Neural cell (in vitro differentiated cells): ENCODE measurements around the gene ZSWIM7. TPM values are rescaled to one million over a fixed set of nuclear protein-coding genes. Genes with fewer than 3 reads are reported as not detected.

ENCODE experiments used
- H2AFZ ChIP-seq: fragments of 200-600, 300-800 bp; sonication (generic), shearing (Covaris generic); 2 replicates; pipeline ENCODE4 v1.6.0; 2014; ENCODE audit warnings: low read depth, mild to moderate bottlenecking, antibody characterized with exemption, low read length, moderate library complexity
- H3F3A ChIP-seq: fragments of 200-600 bp; shearing (Covaris generic); 2 replicates; pipeline ENCODE4 v1.6.1; 2016; ENCODE audit warnings: mild to moderate bottlenecking, moderate library complexity, mixed read lengths, antibody characterized with exemption, low read length; ENCODE audit not compliant: insufficient read depth, poor library complexity, severe bottlenecking
- H3K27ac ChIP-seq: fragments of 200-600, 300-800 bp; sonication (generic), shearing (Covaris generic); 2 replicates; pipeline ENCODE4 v1.5.1; 2014; ENCODE audit warnings: mild to moderate bottlenecking, low read length, moderate library complexity
- H3K27me3 ChIP-seq: fragments of 300-800, 200-600 bp; sonication (generic), shearing (Covaris generic); 2 replicates; pipeline ENCODE4 v1.6.0; 2014; ENCODE audit warnings: mild to moderate bottlenecking, low read depth, low read length, moderate library complexity; ENCODE audit not compliant: insufficient read depth
- H3K36me3 ChIP-seq: fragments of 300-800, 200-600 bp; sonication (generic), shearing (Covaris generic); 2 replicates; pipeline ENCODE4 v1.5.1; 2014; ENCODE audit warnings: mild to moderate bottlenecking, antibody characterized with exemption, low read length, moderate library complexity; ENCODE audit not compliant: insufficient read depth
- H3K4me2 ChIP-seq: fragments of 300-800, 200-600 bp; sonication (generic), shearing (Covaris generic); 2 replicates; pipeline ENCODE4 v1.6.0; 2014; ENCODE audit warnings: mild to moderate bottlenecking, low read length
- H3K4me3 ChIP-seq: fragments of 300-800, 200-600 bp; sonication (generic), shearing (Covaris generic); 2 replicates; pipeline ENCODE4 v1.5.1; 2014; ENCODE audit warnings: mild to moderate bottlenecking, low read length, moderate library complexity
- H3K79me2 ChIP-seq: fragments of 200-600 bp; shearing (Covaris generic); replicated peaks from 2 replicates; pipeline ENCODE4 v1.6.0; 2014; ENCODE audit warnings: mild to moderate bottlenecking, low read length, moderate library complexity; ENCODE audit not compliant: insufficient read depth
- H3K9ac ChIP-seq: fragments of 300-800, 200-600 bp; sonication (generic), shearing (Covaris generic); 2 replicates; pipeline ENCODE4 v1.6.1; 2016; ENCODE audit warnings: mild to moderate bottlenecking, low read length, mixed read lengths
- H3K9me2 ChIP-seq: fragments of 200-600 bp; shearing (Covaris generic); 2 replicates; pipeline ENCODE4 v1.6.1; 2016; ENCODE audit warnings: mild to moderate bottlenecking, low read length, mixed read lengths; ENCODE audit not compliant: insufficient read depth
- H3K9me3 ChIP-seq: fragments of 200-600, 300-800 bp; sonication (generic), shearing (Covaris generic); 2 replicates; pipeline ENCODE4 v1.6.1; 2016; ENCODE audit warnings: mild to moderate bottlenecking, mixed run types, low read length, moderate library complexity, mixed read lengths
- H4K20me1 ChIP-seq: fragments of 200-600 bp; shearing (Covaris generic); 2 replicates; pipeline ENCODE4 v1.6.1; 2016; ENCODE audit warnings: mild to moderate bottlenecking, mixed run types; ENCODE audit not compliant: insufficient read depth
- EP300 ChIP-seq: fragments of 450-650 bp; conservative IDR thresholded peaks from 2 replicates; pipeline ENCODE4 v1.6.1; 2014; ENCODE audit warnings: antibody characterized with exemption, mild to moderate bottlenecking, moderate library complexity; ENCODE audit not compliant: poor library complexity, severe bottlenecking
- EZH2 ChIP-seq: fragments of 200-600, 300-800 bp; shearing (Covaris generic), sonication (generic); IDR thresholded peaks from 2 replicates; pipeline ENCODE4 v1.6.1; 2014; ENCODE audit warnings: antibody characterized with exemption, low read length, borderline replicate concordance, mild to moderate bottlenecking; ENCODE audit not compliant: insufficient read depth, poor library complexity, severe bottlenecking
- MXI1 ChIP-seq: fragments of 450-650 bp; conservative IDR thresholded peaks from 2 replicates; pipeline ENCODE4 v1.6.1; 2014; ENCODE audit warnings: antibody characterized with exemption, mild to moderate bottlenecking; ENCODE audit not compliant: poor library complexity, severe bottlenecking
- POLR2AphosphoS5 ChIP-seq: IDR thresholded peaks from 2 replicates; pipeline ENCODE4 v1.6.1; 2012
- RAD21 ChIP-seq: fragments of 450-650 bp; conservative IDR thresholded peaks from 2 replicates; pipeline ENCODE4 v1.6.1; 2014; ENCODE audit warnings: antibody characterized with exemption, mild to moderate bottlenecking, moderate library complexity
- SMC3 ChIP-seq: fragments of 450-650 bp; conservative IDR thresholded peaks from 2 replicates; pipeline ENCODE4 v1.6.1; 2014; ENCODE audit warnings: antibody characterized with exemption, mild to moderate bottlenecking, moderate library complexity; ENCODE audit not compliant: poor library complexity
- TAF1 ChIP-seq: IDR thresholded peaks from 2 replicates; pipeline ENCODE4 v1.6.1; 2012; ENCODE audit warnings: low read depth
- polyA plus RNA-seq: library from polyadenylated mRNA; depleted of rRNA; stranded (reverse); fragments of >200 nt; gene quantifications from 2 replicates; pipeline ENCODE4 v1.2.3, GENCODE V29; 2014
- TF ChIP-seq, protein P1 (sequence below): fragments of 450-650 bp; IDR thresholded peaks from 2 replicates; pipeline ENCODE4 v1.5.1; 2014; ENCODE audit warnings: antibody characterized with exemption, mild to moderate bottlenecking, moderate library complexity; ENCODE audit not compliant: poor library complexity, severe bottlenecking
- TF ChIP-seq, protein P2 (sequence below): IDR thresholded peaks from 2 replicates; pipeline ENCODE4 v1.6.1; 2012; ENCODE audit warnings: borderline replicate concordance

Gene ZSWIM7
- polyA plus RNA-seq, 1 donor from 2014 or later: 34.0 TPM

GRCh38 chr17:16013943-16014407 lies 14.5 kb upstream of the ZSWIM7 start:
- H3K79me2 ChIP-seq: no peaks in the 10 kb centered on the region
- no peaks in the 10 kb centered on the region for H3K27me3 ChIP-seq
- no peaks in the 10 kb centered on the region for H3K9me3 ChIP-seq
- H3K9ac ChIP-seq: no peak overlapping the region
- H3K4me2 ChIP-seq: no peak overlapping the region
- H3K27ac ChIP-seq: no peak overlapping the region
- H3K4me3 ChIP-seq: no peak overlapping the region
- no peaks in the 10 kb centered on the region for H3K36me3 ChIP-seq
- H3K9me2 ChIP-seq: no peaks in the 10 kb centered on the region
- no peaks in the 10 kb centered on the region for H3F3A ChIP-seq
- no peaks in the 10 kb centered on the region for H4K20me1 ChIP-seq
- no peak overlapping the region for H2AFZ ChIP-seq
- TF ChIP-seq MXI1 (no peak), RAD21 (no peak), SMC3 (no peak)
- TF ChIP-seq, protein P1, sequence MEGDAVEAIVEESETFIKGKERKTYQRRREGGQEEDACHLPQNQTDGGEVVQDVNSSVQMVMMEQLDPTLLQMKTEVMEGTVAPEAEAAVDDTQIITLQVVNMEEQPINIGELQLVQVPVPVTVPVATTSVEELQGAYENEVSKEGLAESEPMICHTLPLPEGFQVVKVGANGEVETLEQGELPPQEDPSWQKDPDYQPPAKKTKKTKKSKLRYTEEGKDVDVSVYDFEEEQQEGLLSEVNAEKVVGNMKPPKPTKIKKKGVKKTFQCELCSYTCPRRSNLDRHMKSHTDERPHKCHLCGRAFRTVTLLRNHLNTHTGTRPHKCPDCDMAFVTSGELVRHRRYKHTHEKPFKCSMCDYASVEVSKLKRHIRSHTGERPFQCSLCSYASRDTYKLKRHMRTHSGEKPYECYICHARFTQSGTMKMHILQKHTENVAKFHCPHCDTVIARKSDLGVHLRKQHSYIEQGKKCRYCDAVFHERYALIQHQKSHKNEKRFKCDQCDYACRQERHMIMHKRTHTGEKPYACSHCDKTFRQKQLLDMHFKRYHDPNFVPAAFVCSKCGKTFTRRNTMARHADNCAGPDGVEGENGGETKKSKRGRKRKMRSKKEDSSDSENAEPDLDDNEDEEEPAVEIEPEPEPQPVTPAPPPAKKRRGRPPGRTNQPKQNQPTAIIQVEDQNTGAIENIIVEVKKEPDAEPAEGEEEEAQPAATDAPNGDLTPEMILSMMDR: peak; percentile 51

- Histone ChIP-seq H3K36me3 (peaks cover 13% of the 10 kb centered on the region), H3K9me3 (no peaks in the 10 kb centered on the region), H2AFZ (no peak overlapping the region), H3K9me2 (no peaks in the 10 kb centered on the region), H3K27ac (no peak overlapping the region), H3K27me3 (no peaks in the 10 kb centered on the region), H3K9ac (no peak overlapping the region), H3K4me2 (no peak overlapping the region), H3K4me3 (no peak overlapping the region), H3K79me2 (no peaks in the 10 kb centered on the region), H3F3A (no peaks in the 10 kb centered on the region), H4K20me1 (no peaks in the 10 kb centered on the region)
- TF ChIP-seq, protein P2, sequence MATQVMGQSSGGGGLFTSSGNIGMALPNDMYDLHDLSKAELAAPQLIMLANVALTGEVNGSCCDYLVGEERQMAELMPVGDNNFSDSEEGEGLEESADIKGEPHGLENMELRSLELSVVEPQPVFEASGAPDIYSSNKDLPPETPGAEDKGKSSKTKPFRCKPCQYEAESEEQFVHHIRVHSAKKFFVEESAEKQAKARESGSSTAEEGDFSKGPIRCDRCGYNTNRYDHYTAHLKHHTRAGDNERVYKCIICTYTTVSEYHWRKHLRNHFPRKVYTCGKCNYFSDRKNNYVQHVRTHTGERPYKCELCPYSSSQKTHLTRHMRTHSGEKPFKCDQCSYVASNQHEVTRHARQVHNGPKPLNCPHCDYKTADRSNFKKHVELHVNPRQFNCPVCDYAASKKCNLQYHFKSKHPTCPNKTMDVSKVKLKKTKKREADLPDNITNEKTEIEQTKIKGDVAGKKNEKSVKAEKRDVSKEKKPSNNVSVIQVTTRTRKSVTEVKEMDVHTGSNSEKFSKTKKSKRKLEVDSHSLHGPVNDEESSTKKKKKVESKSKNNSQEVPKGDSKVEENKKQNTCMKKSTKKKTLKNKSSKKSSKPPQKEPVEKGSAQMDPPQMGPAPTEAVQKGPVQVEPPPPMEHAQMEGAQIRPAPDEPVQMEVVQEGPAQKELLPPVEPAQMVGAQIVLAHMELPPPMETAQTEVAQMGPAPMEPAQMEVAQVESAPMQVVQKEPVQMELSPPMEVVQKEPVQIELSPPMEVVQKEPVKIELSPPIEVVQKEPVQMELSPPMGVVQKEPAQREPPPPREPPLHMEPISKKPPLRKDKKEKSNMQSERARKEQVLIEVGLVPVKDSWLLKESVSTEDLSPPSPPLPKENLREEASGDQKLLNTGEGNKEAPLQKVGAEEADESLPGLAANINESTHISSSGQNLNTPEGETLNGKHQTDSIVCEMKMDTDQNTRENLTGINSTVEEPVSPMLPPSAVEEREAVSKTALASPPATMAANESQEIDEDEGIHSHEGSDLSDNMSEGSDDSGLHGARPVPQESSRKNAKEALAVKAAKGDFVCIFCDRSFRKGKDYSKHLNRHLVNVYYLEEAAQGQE: no peak
- TF ChIP-seq, protein P1: no peak
- TF ChIP-seq MXI1 (no peak), EP300 (no peak), TAF1 (no peak), EZH2 (no peak), RAD21 (no peak), POLR2AphosphoS5 (no peak), SMC3 (no peak)
Measured at GRCh38 chr17:16007439-16007838, 7.9 kb upstream of the ZSWIM7 start.
